Activated CD4-positive, alpha-beta T cell treated with anti-CD3 and anti-CD28 coated beads, Interleukin-2, amount 50 U/mL, for 48 hours (primary cell): ENCODE results near the gene ZNF577.

ENCODE experiments used
- DNase-seq, 2 experiments: peaks; one replicate each; pipeline ENCODE4 v3.0.0-alpha.2; 2020

ZNF577 gene

DNA sequence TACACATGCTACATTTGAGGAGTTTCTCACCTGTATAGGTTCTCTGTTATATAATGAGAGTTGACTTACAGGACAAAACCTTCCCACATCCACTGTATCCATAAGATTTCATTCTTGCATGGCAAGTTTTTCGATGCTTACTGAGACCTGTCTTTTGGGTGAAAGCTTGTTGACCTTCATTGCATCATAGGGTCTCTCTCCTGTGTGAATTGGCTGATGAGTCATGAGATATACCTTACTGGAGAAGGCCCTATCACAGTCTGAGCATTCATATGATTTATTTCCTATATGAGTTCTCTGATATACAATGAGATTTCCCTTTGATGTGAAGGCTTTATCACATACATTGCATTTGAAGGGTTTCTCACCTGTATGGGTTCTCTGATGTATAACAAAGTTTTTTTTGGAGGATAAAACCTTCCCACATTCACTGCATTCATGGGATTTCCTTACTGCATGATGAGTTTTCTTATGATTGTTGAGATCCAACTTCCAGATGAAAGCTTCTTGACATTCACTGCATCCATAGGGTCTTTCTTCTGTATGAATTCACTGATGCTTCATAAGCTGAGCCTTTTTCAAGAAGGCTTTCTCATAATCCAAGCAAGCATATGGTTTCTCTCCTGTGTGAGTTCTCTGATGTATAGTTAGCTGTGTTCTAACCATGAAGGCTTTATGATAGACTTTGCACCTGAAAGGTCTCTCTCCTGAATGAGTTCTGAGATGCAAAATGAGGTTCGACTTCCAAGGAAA, 25.7 kb downstream of the ZNF577 start:
- DNase-seq = no peak

DNA sequence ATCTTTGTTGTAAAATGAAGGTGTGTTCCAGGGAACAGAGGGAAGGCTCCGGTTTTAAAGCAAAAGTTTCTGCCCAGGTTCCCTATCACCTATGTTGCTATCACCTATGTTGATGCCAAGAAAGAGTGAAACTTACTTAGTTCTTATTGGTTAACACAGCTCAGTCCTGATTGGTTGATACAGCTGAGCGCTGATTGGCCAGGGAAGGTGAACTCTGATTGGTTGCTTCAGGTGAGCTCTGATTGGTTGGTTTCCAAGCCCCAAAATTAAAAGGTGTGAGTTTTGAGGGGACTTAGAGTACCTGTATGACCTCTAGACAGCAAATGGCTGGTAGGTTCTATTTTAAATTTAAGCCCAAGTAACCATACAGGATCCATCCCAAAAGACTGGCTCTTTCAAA, 50.6 kb downstream of the ZNF577 start:
- no peak for DNase-seq

DNA sequence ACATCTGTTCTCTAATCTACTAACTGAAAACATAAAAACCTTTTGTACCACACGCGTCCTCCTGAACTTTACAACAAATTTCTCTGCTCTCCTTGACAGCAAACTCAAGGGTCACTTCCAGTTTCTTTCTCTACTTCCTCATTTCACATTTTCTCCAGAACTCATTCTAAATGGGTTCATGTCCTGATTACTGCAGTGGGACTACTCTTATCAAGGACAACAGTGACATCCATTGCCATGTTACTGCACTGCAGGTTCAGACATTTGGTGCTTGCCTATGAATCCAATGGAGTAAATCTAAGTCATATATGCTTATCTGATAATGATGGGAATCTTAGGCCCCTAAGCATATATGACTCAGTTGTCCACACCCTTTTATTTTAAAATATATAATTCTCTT, 57.5 kb downstream of the ZNF577 start:
- DNase-seq = no peak

DNA sequence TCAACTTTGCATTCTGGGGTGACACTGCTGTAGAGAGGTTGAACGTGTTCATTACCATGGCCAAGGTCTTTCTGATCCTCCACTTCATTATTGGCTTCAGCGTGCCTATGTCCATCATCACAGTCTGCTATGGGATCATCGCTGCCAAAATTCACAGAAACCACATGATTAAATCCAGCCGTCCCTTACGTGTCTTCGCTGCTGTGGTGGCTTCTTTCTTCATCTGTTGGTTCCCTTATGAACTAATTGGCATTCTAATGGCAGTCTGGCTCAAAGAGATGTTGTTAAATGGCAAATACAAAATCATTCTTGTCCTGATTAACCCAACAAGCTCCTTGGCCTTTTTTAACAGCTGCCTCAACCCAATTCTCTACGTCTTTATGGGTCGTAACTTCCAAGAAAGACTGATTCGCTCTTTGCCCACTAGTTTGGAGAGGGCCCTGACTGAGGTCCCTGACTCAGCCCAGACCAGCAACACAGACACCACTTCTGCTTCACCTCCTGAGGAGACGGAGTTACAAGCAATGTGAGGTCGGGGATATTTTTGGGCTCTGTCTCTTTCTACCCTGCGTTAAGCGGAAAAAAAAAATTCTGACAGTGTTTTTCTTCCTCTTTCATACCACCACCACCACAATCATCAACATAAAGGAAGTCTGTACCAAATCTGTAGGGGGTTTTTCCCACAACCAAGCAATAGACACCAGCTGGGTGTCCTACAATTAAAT, 63.3 kb downstream of the ZNF577 start:
- no peak for DNase-seq

DNA sequence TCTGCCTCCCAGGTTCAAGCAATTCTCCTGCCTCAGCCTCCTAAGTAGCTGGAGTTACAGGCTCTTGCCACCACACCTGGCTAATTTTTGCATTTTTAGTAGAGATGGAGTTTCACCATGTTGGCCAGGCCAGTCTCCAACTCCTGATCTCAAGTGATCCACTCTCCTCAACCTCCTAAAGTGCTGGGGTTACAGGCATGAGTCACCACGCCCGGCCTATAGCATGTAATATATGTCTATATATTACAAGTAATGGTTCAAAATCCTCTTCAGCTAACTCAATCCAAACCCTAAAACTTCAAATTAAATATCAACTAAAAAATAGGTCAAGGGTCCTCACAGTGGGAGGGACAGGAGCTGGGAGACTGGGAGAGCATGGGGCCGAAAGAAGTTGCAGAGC, 64.8 kb downstream of the ZNF577 start:
- no peak for DNase-seq

DNA sequence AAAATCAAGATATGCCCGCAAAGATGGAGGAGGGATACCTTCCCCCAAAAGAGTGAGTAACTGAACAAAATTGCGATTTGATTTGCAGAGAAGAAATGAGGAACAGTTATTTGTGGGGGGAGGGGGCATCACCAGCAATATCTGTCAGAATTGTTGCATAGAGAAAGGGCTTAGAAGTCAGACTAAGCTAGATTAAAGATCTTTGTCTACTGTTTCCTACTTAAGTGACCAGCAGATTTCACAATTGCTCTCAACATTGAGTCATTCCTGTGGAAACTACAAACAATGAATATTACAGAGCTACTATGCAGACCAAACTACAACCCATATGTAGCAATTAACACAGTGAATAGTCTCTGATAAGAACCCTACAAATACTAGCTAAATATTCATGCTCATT, 65.4 kb downstream of the ZNF577 start:
- DNase-seq = no peak

DNA sequence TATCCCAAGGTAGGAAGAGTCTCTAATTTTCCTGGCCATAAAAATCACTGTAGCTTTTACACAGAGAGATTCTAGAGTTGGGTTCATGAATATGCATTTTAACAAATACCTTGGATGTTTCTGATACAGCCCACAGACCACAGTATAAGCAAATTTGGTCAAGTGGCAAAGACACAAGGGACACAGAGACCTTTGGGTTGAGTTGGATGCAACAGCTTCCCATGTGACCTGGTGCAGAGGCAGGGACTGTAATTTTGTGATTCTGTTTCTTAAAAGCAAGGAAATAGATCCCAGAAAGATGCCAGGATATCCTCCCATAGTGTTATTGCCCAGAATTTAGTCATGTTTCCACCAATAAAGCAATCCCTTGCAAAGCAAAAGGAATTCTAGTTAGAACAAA, 65.8 kb downstream of the ZNF577 start:
- DNase-seq = no peak

DNA sequence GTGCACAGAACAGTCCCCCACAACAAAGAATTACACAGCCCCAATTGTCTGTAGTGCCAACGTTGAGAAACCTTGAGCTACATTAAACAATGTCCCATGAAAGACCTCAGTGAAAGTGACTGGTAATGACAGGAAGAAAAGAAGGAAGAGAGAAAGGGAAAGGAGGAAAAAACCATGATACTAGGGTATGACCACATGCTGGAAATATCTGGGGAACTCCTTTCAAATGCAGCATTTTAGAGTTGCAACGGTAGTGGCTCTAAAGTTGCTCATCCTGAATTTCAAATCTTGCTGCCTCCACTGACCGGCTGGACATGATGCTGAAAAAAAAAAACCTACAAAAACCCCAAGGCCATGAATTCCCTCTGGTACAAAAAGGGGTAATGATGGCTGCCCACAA, 66.3 kb downstream of the ZNF577 start:
- DNase-seq = no peak
